Natural killer cell (primary cell): ENCODE data around the gene CARD11. TPM values are rescaled to one million over a fixed set of nuclear protein-coding genes. Genes with fewer than 3 reads are reported as not detected.

Source experiments
- ATAC-seq, 3 donors: fragments of 150-1000 bp in 2 of 3; fragments of 200-7000 bp in 1 of 3; cut with Tn5 transposase; 1 replicate in 1 of 3; 2 replicates in 2 of 3; pipeline ENCODE4 v1.10.0; 2021; ENCODE audit warnings: mild to moderate bottlenecking in 2 of 3, moderate library complexity in 2 of 3
- DNase-seq, 2 donors: peaks; one replicate each; pipeline versions ENCODE4 v3.0.0 to v3.0.0-alpha.2; 2013 to 2021; ENCODE audit warnings: mixed read lengths in 1 of 2
- H3K27ac ChIP-seq: one replicate; pipeline ENCODE4 v1.5.1; 2013; ENCODE audit warnings: mild to moderate bottlenecking, low read length
- H3K27me3 ChIP-seq: one replicate; pipeline ENCODE4 v1.6.1; 2013; ENCODE audit warnings: low read length; ENCODE audit not compliant: control insufficient read depth, insufficient read depth
- H3K36me3 ChIP-seq: one replicate; pipeline ENCODE4 v1.6.1; 2013; ENCODE audit warnings: low read length; ENCODE audit not compliant: control insufficient read depth, insufficient read depth
- H3K4me1 ChIP-seq: one replicate; pipeline ENCODE4 v1.6.1; 2013; ENCODE audit warnings: low read length; ENCODE audit not compliant: control insufficient read depth, insufficient read depth
- H3K4me3 ChIP-seq: one replicate; pipeline ENCODE4 v1.5.1; 2013; ENCODE audit warnings: low read length
- H3K9me3 ChIP-seq: one replicate; pipeline ENCODE4 v1.6.1; 2013; ENCODE audit warnings: low read length; ENCODE audit not compliant: control insufficient read depth, insufficient read depth
- H3K27ac Mint-ChIP-seq, 2 donors: one replicate each; pipeline ENCODE4 v1.8.0; 2022; ENCODE audit warnings: mild to moderate bottlenecking in 2 of 2, mixed read lengths in 2 of 2, moderate library complexity in 1 of 2
- H3K27me3 Mint-ChIP-seq, 2 donors: one replicate each; pipeline ENCODE4 v1.8.0; 2022; ENCODE audit warnings: low read depth in 2 of 2, mixed read lengths in 2 of 2
- H3K36me3 Mint-ChIP-seq: one replicate; pipeline ENCODE4 v1.8.0; 2022; ENCODE audit warnings: mixed read lengths
- H3K4me1 Mint-ChIP-seq, 2 donors: one replicate each; pipeline ENCODE4 v1.8.0; 2022; ENCODE audit warnings: mixed read lengths in 2 of 2
- H3K4me3 Mint-ChIP-seq: one replicate; pipeline ENCODE4 v1.8.0; 2022; ENCODE audit warnings: mild to moderate bottlenecking, moderate library complexity, mixed read lengths
- H3K9me3 Mint-ChIP-seq, 2 donors: one replicate each; pipeline ENCODE4 v1.8.0; 2022; ENCODE audit warnings: mixed read lengths in 2 of 2
- CTCF ChIP-seq: fragments of 200-600 bp; IDR thresholded peaks from one replicate; pipeline ENCODE4 v1.8.0; 2022; ENCODE audit warnings: antibody characterized with exemption
- WGBS: methylation state at CpG from one replicate; pipeline ENCODE4 v1.1.7; 2013; ENCODE audit warnings: missing lambda C conversion rate; ENCODE audit not compliant: insufficient coverage; 5-methylcytosine and 5-hydroxymethylcytosine counted together
- intact Hi-C: fragments of 100-400 bp; cut with micrococcal nuclease; formaldehyde crosslinking; loops from one replicate; pipeline ENCODE4 v1.14.2; 2022
- total RNA-seq, 4 donors: library from RNA; stranded (reverse); fragments of 120-200 nt in 1 of 4; gene quantifications; one replicate each; pipeline versions ENCODE4 v1.2.3 to v1.2.4, GENCODE V29; 2013 to 2022

Gene CARD11
- total RNA-seq, 3 donors from 2014 or later (not counting 1 experiment from before 2014, with no cell fraction given): 196 to 233 (median 199) TPM

- peaks cover 10 to 13% of the 10 kb centered on the region in 2 donors for H3K27me3 Mint-ChIP-seq
- H3K4me3 ChIP-seq: no peak overlapping the region
- no peaks in the 10 kb centered on the region for H3K36me3 Mint-ChIP-seq
- peaks cover 20 to 22% of the 10 kb centered on the region in 2 donors for H3K4me1 Mint-ChIP-seq
- no peak overlapping the region for H3K27ac Mint-ChIP-seq
- H3K27ac ChIP-seq: no peak overlapping the region
- no peaks in the 10 kb centered on the region for H3K9me3 Mint-ChIP-seq
- ATAC-seq: no peak
- peaks cover 31% of the 10 kb centered on the region for H3K4me1 ChIP-seq
- intact Hi-C loops: loop anchor here (10.0 kb wide), 1 partner anchor 814 kb away; no protein-coding TSS in a partner anchor
- no peaks in the 10 kb centered on the region for H3K27me3 ChIP-seq
- no peak for DNase-seq
- H3K4me3 Mint-ChIP-seq: no peak overlapping the region
- H3K9me3 ChIP-seq: no peaks in the 10 kb centered on the region
- TF ChIP-seq CTCF: no peak
- WGBS: 88% methylated on average over 14 of the region's 14 CpGs
- H3K36me3 ChIP-seq: no peaks in the 10 kb centered on the region
These were observed 183.0 kb downstream of the CARD11 start for GRCh38 chr7:2860627-2861133.

- no peak for TF ChIP-seq CTCF
- Histone ChIP-seq H3K27ac (no peak overlapping the region), H3K36me3 (no peaks in the 10 kb centered on the region), H3K4me3 (no peak overlapping the region), H3K4me1 (peaks cover 27% of the 10 kb centered on the region), H3K9me3 (no peaks in the 10 kb centered on the region), H3K27me3 (no peaks in the 10 kb centered on the region)
- no peak overlapping the region for H3K27ac Mint-ChIP-seq
- no peak for DNase-seq
- no peak overlapping the region for H3K4me3 Mint-ChIP-seq
- no peak for ATAC-seq
- H3K9me3 Mint-ChIP-seq: no peaks in the 10 kb centered on the region
- intact Hi-C loops: loop anchor here (10.0 kb wide), 1 partner anchor 815 kb away; no protein-coding TSS in a partner anchor
- H3K4me1 Mint-ChIP-seq: peaks cover 18 to 20% of the 10 kb centered on the region in 2 donors
- H3K27me3 Mint-ChIP-seq: peaks cover 9 to 10% of the 10 kb centered on the region in 2 donors
- no peaks in the 10 kb centered on the region for H3K36me3 Mint-ChIP-seq
- WGBS: 94% methylated on average over 6 of the region's 6 CpGs
These were observed 183.7 kb downstream of the CARD11 start for GRCh38 chr7:2859952-2860351.

GRCh38 chr7:2858621-2859020 lies 185.0 kb downstream of the CARD11 start:
- no peak for ATAC-seq
- no peaks in the 10 kb centered on the region for H3K9me3 Mint-ChIP-seq
- H3K27ac ChIP-seq: no peak overlapping the region
- no peaks in the 10 kb centered on the region for H3K9me3 ChIP-seq
- H3K36me3 Mint-ChIP-seq: no peaks in the 10 kb centered on the region
- 94% methylated on average over 5 of the region's 5 CpGs for WGBS
- no peak overlapping the region for H3K4me3 Mint-ChIP-seq
- H3K27ac Mint-ChIP-seq: no peak overlapping the region
- DNase-seq: no peak
- H3K4me3 ChIP-seq: no peak overlapping the region
- TF ChIP-seq CTCF: no peak
- no peaks in the 10 kb centered on the region for H3K36me3 ChIP-seq
- H3K27me3 Mint-ChIP-seq: peaks cover 6 to 8% of the 10 kb centered on the region in 2 donors
- peaks cover 14% of the 10 kb centered on the region for H3K4me1 ChIP-seq
- intact Hi-C loops: no loop called here
- H3K4me1 Mint-ChIP-seq: peaks cover 7 to 10% of the 10 kb centered on the region in 2 donors
- no peaks in the 10 kb centered on the region for H3K27me3 ChIP-seq
